H9 (cell line): ENCODE measurements around the gene PLA1A. TPM values are rescaled to one million over a fixed set of nuclear protein-coding genes. Genes with fewer than 3 reads are reported as not detected.

Experiments used
- DNase-seq: peaks from one replicate; pipeline ENCODE4 v3.0.0-alpha.2; 2017
- H2AFZ ChIP-seq: one replicate; pipeline ENCODE4 v1.6.1; 2013; ENCODE audit warnings: mild to moderate bottlenecking, low read length, control low read depth, moderate library complexity
- H2AK5ac ChIP-seq: 2 replicates; pipeline ENCODE4 v1.6.1; 2013; ENCODE audit warnings: low read length, control low read depth, mixed read lengths; ENCODE audit not compliant: insufficient read length
- H2BK120ac ChIP-seq: one replicate; pipeline ENCODE4 v1.6.1; 2013; ENCODE audit warnings: low read depth, mild to moderate bottlenecking, low read length, control low read depth, inconsistent platforms; ENCODE audit not compliant: poor library complexity, severe bottlenecking
- H2BK12ac ChIP-seq: 2 replicates; pipeline ENCODE4 v1.6.1; 2013; ENCODE audit warnings: low read length, control low read depth, mixed read lengths, low read depth; ENCODE audit not compliant: insufficient read length
- H2BK15ac ChIP-seq: 2 replicates; pipeline ENCODE4 v1.6.1; 2013; ENCODE audit warnings: low read depth, low read length, control low read depth
- H2BK20ac ChIP-seq: one replicate; pipeline ENCODE4 v1.6.1; 2013; ENCODE audit warnings: low read depth, mild to moderate bottlenecking, low read length, control low read depth, inconsistent platforms; ENCODE audit not compliant: poor library complexity, severe bottlenecking
- H2BK5ac ChIP-seq: 2 replicates; pipeline ENCODE4 v1.6.1; 2013; ENCODE audit warnings: low read length, control low read depth, mixed read lengths; ENCODE audit not compliant: insufficient read length
- H3K14ac ChIP-seq: 2 replicates; pipeline ENCODE4 v1.6.1; 2013; ENCODE audit warnings: low read length, control low read depth; ENCODE audit not compliant: insufficient read depth
- H3K18ac ChIP-seq: 2 replicates; pipeline ENCODE4 v1.6.1; 2013; ENCODE audit warnings: low read depth, mild to moderate bottlenecking, mixed read lengths, low read length, control low read depth; ENCODE audit not compliant: insufficient read length
- H3K23ac ChIP-seq: 2 replicates; pipeline ENCODE4 v1.6.1; 2013; ENCODE audit warnings: low read length, control low read depth, mixed read lengths, low read depth; ENCODE audit not compliant: insufficient read length
- H3K23me2 ChIP-seq: 2 replicates; pipeline ENCODE4 v1.6.1; 2013; ENCODE audit warnings: low read depth, mild to moderate bottlenecking, mixed read lengths, low read length, control low read depth; ENCODE audit not compliant: insufficient read length, poor library complexity, severe bottlenecking
- H3K27ac ChIP-seq: 2 replicates; pipeline ENCODE4 v1.5.1; 2013; ENCODE audit warnings: low read length, control low read depth, mixed read lengths, low read depth; ENCODE audit not compliant: insufficient read length
- H3K27me3 ChIP-seq: 2 replicates; pipeline ENCODE4 v1.6.1; 2013; ENCODE audit warnings: low read length, control low read depth, inconsistent platforms; ENCODE audit not compliant: insufficient read depth
- H3K4ac ChIP-seq: 2 replicates; pipeline ENCODE4 v1.6.1; 2013; ENCODE audit warnings: low read depth, mild to moderate bottlenecking, control low read depth, inconsistent platforms, low read length, moderate library complexity
- H3K4me1 ChIP-seq: 2 replicates; pipeline ENCODE4 v1.6.1; 2013; ENCODE audit warnings: low read length, control low read depth, inconsistent platforms; ENCODE audit not compliant: insufficient read depth
- H3K4me2 ChIP-seq: 2 replicates; pipeline ENCODE4 v1.6.1; 2013; ENCODE audit warnings: low read length, control low read depth, mixed read lengths; ENCODE audit not compliant: insufficient read length, insufficient read depth
- H3K56ac ChIP-seq: 2 replicates; pipeline ENCODE4 v1.6.1; 2013; ENCODE audit warnings: low read depth, mild to moderate bottlenecking, mixed read lengths, low read length, control low read depth; ENCODE audit not compliant: insufficient read length
- H3K79me1 ChIP-seq: 2 replicates; pipeline ENCODE4 v1.6.1; 2013; ENCODE audit warnings: low read depth, mild to moderate bottlenecking, moderate library complexity, low read length, control low read depth, inconsistent platforms; ENCODE audit not compliant: insufficient read depth, poor library complexity, severe bottlenecking
- H3K79me2 ChIP-seq: 2 replicates; pipeline ENCODE4 v1.6.1; 2013; ENCODE audit warnings: low read length, control low read depth, inconsistent platforms; ENCODE audit not compliant: insufficient read depth
- H3K9ac ChIP-seq: 2 replicates; pipeline ENCODE4 v1.6.1; 2013; ENCODE audit warnings: low read length, control low read depth, mixed read lengths; ENCODE audit not compliant: insufficient read length; ENCODE audit errors: extremely low read depth
- H3K9me3 ChIP-seq: one replicate; pipeline ENCODE4 v1.6.1; 2013; ENCODE audit warnings: low read depth, low read length, inconsistent platforms; ENCODE audit not compliant: control insufficient read depth
- H3T11ph ChIP-seq: one replicate; pipeline ENCODE4 v1.6.1; 2013; ENCODE audit warnings: mild to moderate bottlenecking, low read length, control low read depth, inconsistent platforms
- H4K20me1 ChIP-seq: one replicate; pipeline ENCODE4 v1.6.1; 2013; ENCODE audit not compliant: control insufficient read depth, insufficient read length, insufficient read depth
- H4K5ac ChIP-seq: 2 replicates; pipeline ENCODE4 v1.6.1; 2013; ENCODE audit warnings: low read depth, mild to moderate bottlenecking, mixed read lengths, low read length, control low read depth; ENCODE audit not compliant: insufficient read length
- H4K8ac ChIP-seq: replicated peaks from 2 replicates; pipeline ENCODE4 v1.6.1; 2013; ENCODE audit warnings: low read length, control low read depth, mixed read lengths, low read depth; ENCODE audit not compliant: insufficient read length
- H4K91ac ChIP-seq: 2 replicates; pipeline ENCODE4 v1.6.1; 2013; ENCODE audit warnings: low read depth, mild to moderate bottlenecking, moderate library complexity, mixed read lengths, low read length, control low read depth; ENCODE audit not compliant: insufficient read length
- H3K27ac Mint-ChIP-seq, 3 experiments: 2 replicates in 2 of 3; 3 replicates in 1 of 3; pipeline ENCODE4 v1.8.0; 2020 to 2021; ENCODE audit warnings: mixed read lengths in 3 of 3, mild to moderate bottlenecking in 1 of 3, moderate library complexity in 1 of 3
- H3K27me3 Mint-ChIP-seq: 2 replicates; pipeline ENCODE4 v1.8.0; 2021; ENCODE audit warnings: low read depth, mild to moderate bottlenecking, moderate library complexity, mixed read lengths
- H3K36me3 Mint-ChIP-seq, 3 experiments: 2 replicates in 2 of 3; 3 replicates in 1 of 3; pipeline ENCODE4 v1.8.0; 2020 to 2021; ENCODE audit warnings: low read depth in 3 of 3, mixed read lengths in 3 of 3; ENCODE audit not compliant: insufficient read depth in 1 of 3
- H3K4me1 Mint-ChIP-seq, 2 experiments: 2 replicates each; pipeline ENCODE4 v1.8.0; 2020; ENCODE audit warnings: mixed read lengths in 2 of 2
- H3K4me3 Mint-ChIP-seq, 2 experiments: 2 replicates in 1 of 2; 3 replicates in 1 of 2; pipeline ENCODE4 v1.8.0; 2020 to 2021; ENCODE audit warnings: mild to moderate bottlenecking in 2 of 2, mixed read lengths in 2 of 2, moderate library complexity in 1 of 2
- H3K9me3 Mint-ChIP-seq, 2 experiments: 2 replicates in 1 of 2; 3 replicates in 1 of 2; pipeline ENCODE4 v1.8.0; 2020; ENCODE audit warnings: mild to moderate bottlenecking in 2 of 2, mixed read lengths in 2 of 2, moderate library complexity in 1 of 2
- CTCF ChIP-seq: fragments of 200-600 bp; sonication (generic); conservative IDR thresholded peaks from 3 replicates; pipeline ENCODE4 v1.8.0; 2021; ENCODE audit warnings: antibody characterized with exemption, mild to moderate bottlenecking
- WGBS: extraction: QIAGEN DNeasy Blood & Tissue Kit; methylation state at CpG from one replicate; pipeline ENCODE4 v1.1.7; 2013; ENCODE audit warnings: missing lambda C conversion rate, low lambda C conversion rate, mixed read lengths; ENCODE audit not compliant: insufficient read length; ENCODE audit errors: extremely low coverage; 5-methylcytosine and 5-hydroxymethylcytosine counted together
- total RNA-seq: library from RNA; stranded (reverse); gene quantifications from 2 replicates; pipeline ENCODE4 v1.2.1, GENCODE V29; 2021

The PLA1A gene
- total RNA-seq, 1 experiment from 2014 or later: not detected

GRCh38 chr3:119652306-119653033 lies 54.8 kb downstream of the PLA1A start:
- H3K79me1 ChIP-seq: no peaks in the 10 kb centered on the region
- H4K91ac ChIP-seq: no peak overlapping the region
- no peak overlapping the region for H2BK15ac ChIP-seq
- Mint-ChIP-seq H3K36me3 (no peaks in the 10 kb centered on the region), H3K4me3 (no peak overlapping the region), H3K9me3 (no peaks in the 10 kb centered on the region; a peak in 1 of 5 replicates), H3K27ac (no peak overlapping the region), H3K4me1 (peaks cover 11% of the 10 kb centered on the region in 2 experiments), H3K27me3 (no peaks in the 10 kb centered on the region)
- no peaks in the 10 kb centered on the region for H3K27me3 ChIP-seq
- H3K9me3 ChIP-seq: no peaks in the 10 kb centered on the region
- no peak overlapping the region for H3K14ac ChIP-seq
- no peak overlapping the region for H2BK120ac ChIP-seq
- H3K4ac ChIP-seq: no peak overlapping the region
- H3K4me2 ChIP-seq: no peak overlapping the region
- no peak overlapping the region for H4K8ac ChIP-seq
- no peaks in the 10 kb centered on the region for H3K79me2 ChIP-seq
- no peak overlapping the region for H3K56ac ChIP-seq
- DNase-seq: no peak
- no peak overlapping the region for H2BK12ac ChIP-seq
- no peak overlapping the region for H3K9ac ChIP-seq
- H3K4me1 ChIP-seq: no peaks in the 10 kb centered on the region; the same call in 1 of the 2 replicates
- H3K23me2 ChIP-seq: no peaks in the 10 kb centered on the region
- H2AFZ ChIP-seq: no peak overlapping the region
- no peak overlapping the region for H4K5ac ChIP-seq
- no peak overlapping the region for H3T11ph ChIP-seq
- no peak overlapping the region for H3K18ac ChIP-seq
- WGBS: no CpG with 5 or more reads among the region's 7 CpGs
- no peak overlapping the region for H2AK5ac ChIP-seq
- H4K20me1 ChIP-seq: no peaks in the 10 kb centered on the region
- H3K27ac ChIP-seq: no peak overlapping the region
- H2BK5ac ChIP-seq: no peak overlapping the region
- H2BK20ac ChIP-seq: no peak overlapping the region
- H3K23ac ChIP-seq: no peak overlapping the region
- TF ChIP-seq CTCF: no peak
